HepG2 (cell line): ENCODE measurements around the gene SEPTIN5. TPM values are rescaled to one million over a fixed set of nuclear protein-coding genes. Genes with fewer than 3 reads are reported as not detected.

Source experiments
- AGO1 ChIP-seq: fragments of 200-400 bp; formaldehyde crosslinking; IDR thresholded peaks from 2 replicates; pipeline ENCODE4 v1.6.1; 2017; ENCODE audit warnings: mild to moderate bottlenecking, low read depth, low read length, moderate library complexity; ENCODE audit not compliant: poor library complexity, severe bottlenecking
- CBX5 ChIP-seq: sonication (generic); formaldehyde crosslinking; IDR thresholded peaks from 2 replicates; pipeline ENCODE4 v1.4.0; 2020; ENCODE audit warnings: missing genetic modification reagents, borderline replicate concordance
- EED ChIP-seq: sonication (generic); formaldehyde crosslinking; IDR thresholded peaks from 2 replicates; pipeline ENCODE4 v1.5.0; 2020; ENCODE audit warnings: mild to moderate bottlenecking, missing genetic modification reagents
- ERF ChIP-seq: IDR thresholded peaks from 2 replicates; pipeline ENCODE4 v1.6.1; 2018; ENCODE audit warnings: missing biosample characterization, missing genetic modification reagents
- FOXJ3 ChIP-seq: sonication (generic); formaldehyde crosslinking; IDR thresholded peaks from 2 replicates; pipeline ENCODE4 v1.4.0; 2020; ENCODE audit warnings: missing genetic modification reagents, mild to moderate bottlenecking, borderline replicate concordance
- HNRNPH1 ChIP-seq: fragments of 200-400 bp; formaldehyde crosslinking; optimal IDR thresholded peaks from 2 replicates; pipeline ENCODE3; 2017; ENCODE audit warnings: mild to moderate bottlenecking, low read depth, low read length
- LBX2 ChIP-seq: sonication (generic); formaldehyde crosslinking; IDR thresholded peaks from 2 replicates; pipeline ENCODE4 v1.5.0; 2020; ENCODE audit warnings: missing genetic modification reagents, mild to moderate bottlenecking, borderline replicate concordance
- LCORL ChIP-seq, 2 experiments: fragments of 450-650 bp in 1 of 2; sonication (generic) in 1 of 2; formaldehyde crosslinking in 1 of 2; IDR thresholded peaks; 2 replicates each; pipeline versions ENCODE4 v1.5.0 to v1.6.1; 2017 to 2020; ENCODE audit warnings: antibody characterized with exemption in 1 of 2, missing genetic modification reagents in 1 of 2
- MED13 ChIP-seq: sonication (generic); formaldehyde crosslinking; IDR thresholded peaks from 2 replicates; pipeline ENCODE4 v1.5.0; 2020; ENCODE audit warnings: missing genetic modification reagents
- NBN ChIP-seq: fragments of 450-650 bp; conservative IDR thresholded peaks from 2 replicates; pipeline ENCODE4 v1.6.1; 2017
- NCOA1 ChIP-seq: sonication (generic); formaldehyde crosslinking; IDR thresholded peaks from 2 replicates; pipeline ENCODE4 v1.9.0; 2021; ENCODE audit warnings: missing genetic modification reagents
- PHF8 ChIP-seq: sonication (generic); formaldehyde crosslinking; IDR thresholded peaks from 2 replicates; pipeline ENCODE4 v1.5.0; 2020; ENCODE audit warnings: missing genetic modification reagents
- SRF ChIP-seq: IDR thresholded peaks from 2 replicates; pipeline ENCODE4 v1.6.1; 2011; ENCODE audit warnings: mild to moderate bottlenecking, low read depth, low read length, moderate library complexity
- TBX2 ChIP-seq: sonication (generic); formaldehyde crosslinking; IDR thresholded peaks from 2 replicates; pipeline ENCODE4 v1.5.0; 2020; ENCODE audit warnings: missing genetic modification reagents, mild to moderate bottlenecking, borderline replicate concordance
- TFDP1 ChIP-seq: IDR thresholded peaks from 2 replicates; pipeline ENCODE4 v1.6.1; 2016; ENCODE audit warnings: missing compliant biosample characterization, missing genetic modification reagents, borderline replicate concordance
- ZBTB20 ChIP-seq: sonication (generic); formaldehyde crosslinking; IDR thresholded peaks from 2 replicates; pipeline ENCODE4 v1.8.1; 2023; ENCODE audit warnings: missing genetic modification reagents, low read depth, mild to moderate bottlenecking, borderline replicate concordance
- ZBTB46 ChIP-seq: sonication (generic); formaldehyde crosslinking; IDR thresholded peaks from 2 replicates; pipeline ENCODE4 v1.4.0; 2020; ENCODE audit warnings: mild to moderate bottlenecking, missing genetic modification reagents, borderline replicate concordance
- ZFP37 ChIP-seq: sonication (generic); formaldehyde crosslinking; IDR thresholded peaks from 2 replicates; pipeline ENCODE4 v1.4.0; 2020; ENCODE audit warnings: missing genetic modification reagents, borderline replicate concordance
- ZMYM3 ChIP-seq: sonication (generic); formaldehyde crosslinking; IDR thresholded peaks from 2 replicates; pipeline ENCODE4 v1.5.1; 2020; ENCODE audit warnings: mild to moderate bottlenecking, missing genetic modification reagents
- ZNF224 ChIP-seq: sonication (generic); formaldehyde crosslinking; IDR thresholded peaks from 2 replicates; pipeline ENCODE4 v1.5.0; 2020; ENCODE audit warnings: mild to moderate bottlenecking, missing genetic modification reagents
- ZNF724P ChIP-seq: sonication (generic); formaldehyde crosslinking; IDR thresholded peaks from 2 replicates; pipeline ENCODE4 v1.8.0; 2022; ENCODE audit warnings: missing genetic modification reagents, borderline replicate concordance
- ZNF788 ChIP-seq: sonication (generic); formaldehyde crosslinking; IDR thresholded peaks from 2 replicates; pipeline ENCODE4 v1.5.0; 2020; ENCODE audit warnings: mild to moderate bottlenecking, missing genetic modification reagents, borderline replicate concordance
- ZNF891 ChIP-seq: sonication (generic); formaldehyde crosslinking; IDR thresholded peaks from 2 replicates; pipeline ENCODE4 v1.5.0; 2020; ENCODE audit warnings: mild to moderate bottlenecking, missing genetic modification reagents
- polyA plus RNA-seq, 8 experiments: library from polyadenylated mRNA; depleted of rRNA in 3 of 8; stranded (reverse) in 7 of 8; unstranded in 1 of 8; fragments of >200 nt; fragmentation: Illumina TruSeq in 4 of 8; extraction: Trizol in 4 of 8; gene quantifications; 2 replicates each; pipeline versions ENCODE4 v1.2.1 to v1.2.3, GENCODE V29; 2011 to 2016; ENCODE audit warnings: low read depth in 4 of 8, missing spikeins in 1 of 8, mixed read lengths in 1 of 8; ENCODE audit not compliant: insufficient read depth in 1 of 8
- total RNA-seq, 5 experiments: library from RNA; depleted of rRNA; stranded (reverse); fragments of >200 nt; fragmentation: Illumina TruSeq; extraction: Trizol; gene quantifications; 2 replicates each; pipeline ENCODE4 v1.2.3, GENCODE V29; 2016; ENCODE audit warnings: low read depth in 1 of 5
- TF ChIP-seq, protein P1 (sequence below): sonication (generic); formaldehyde crosslinking; IDR thresholded peaks from 2 replicates; pipeline ENCODE4 v1.8.0; 2022; ENCODE audit warnings: mild to moderate bottlenecking, missing genetic modification reagents, moderate library complexity
- TF ChIP-seq, protein P2 (sequence below): sonication (generic); formaldehyde crosslinking; IDR thresholded peaks from 2 replicates; pipeline ENCODE4 v1.5.0; 2020; ENCODE audit warnings: missing genetic modification reagents

Gene SEPTIN5
- total and polyA plus RNA-seq, 2 of the 13 experiments (the other 11 are each of a cell fraction or from before 2014, with no cell fraction given): 0.33 TPM; not detected in 1

DNA sequence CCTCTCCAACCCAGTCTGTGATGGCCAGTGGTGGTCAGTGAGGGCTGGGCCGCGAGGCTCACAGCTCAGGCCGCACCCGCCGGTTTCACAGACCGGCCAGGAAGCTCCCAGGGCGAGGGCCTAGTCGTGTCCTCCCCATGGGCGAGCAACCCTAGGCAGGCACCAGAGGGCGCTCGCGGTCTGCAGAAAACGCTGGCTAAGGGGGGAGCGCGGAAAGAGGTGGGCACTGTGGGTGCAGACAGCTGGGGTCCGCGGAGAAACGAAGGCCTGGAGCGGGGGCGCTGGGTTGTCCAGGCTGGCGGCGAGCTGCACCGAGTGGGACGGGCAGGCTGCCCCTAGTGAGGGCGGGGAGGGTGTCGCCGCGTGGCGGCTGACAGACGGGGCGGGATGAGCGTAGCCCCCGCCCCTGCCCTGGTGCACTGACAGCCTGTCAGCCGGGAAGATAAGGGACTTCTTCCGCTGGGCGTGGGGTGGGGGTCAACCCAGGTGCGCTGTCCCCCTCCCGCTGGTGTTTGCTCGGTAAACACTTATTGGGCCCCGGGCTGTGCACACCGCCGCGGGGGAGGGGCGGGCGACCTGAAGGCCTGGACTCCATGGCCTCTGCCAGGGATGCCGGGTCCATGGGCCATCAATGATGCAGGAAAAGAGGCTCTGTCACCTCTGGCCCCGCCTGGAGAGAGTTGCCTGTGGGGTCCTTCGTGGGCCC, 16.5 kb downstream of the SEPTIN5 start (continued):
- TF ChIP-seq, protein P1, sequence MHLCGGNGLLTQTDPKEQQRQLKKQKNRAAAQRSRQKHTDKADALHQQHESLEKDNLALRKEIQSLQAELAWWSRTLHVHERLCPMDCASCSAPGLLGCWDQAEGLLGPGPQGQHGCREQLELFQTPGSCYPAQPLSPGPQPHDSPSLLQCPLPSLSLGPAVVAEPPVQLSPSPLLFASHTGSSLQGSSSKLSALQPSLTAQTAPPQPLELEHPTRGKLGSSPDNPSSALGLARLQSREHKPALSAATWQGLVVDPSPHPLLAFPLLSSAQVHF: no peak
- TF ChIP-seq HNRNPH1 (no peak), ZNF224 (peak; percentile 82; the same call in 1 of the 2 replicates), NCOA1 (CRISPR knock-in tag) (peak; percentile 86; the same call in 1 of the 2 replicates), FOXJ3 (peak; percentile 45; the same call in 1 of the 2 replicates), MED13 (CRISPR knock-in tag) (0 out of 2 replicates have a peak, but pooled peaks have one; percentile 51), ZNF788 (CRISPR knock-in tag) (peak; percentile 78; the same call in 1 of the 2 replicates), ZBTB20 (CRISPR knock-in tag) (peak; percentile 76; the same call in 1 of the 2 replicates), LCORL (IDR thresholded peaks at IDR 0.05) (no peak), LCORL (CRISPR knock-in tag; IDR thresholded peaks at IDR 0.05) (peak; percentile 98), ZFP37 (CRISPR knock-in tag) (no peak), ZBTB46 (peak; percentile 93; the same call in 1 of the 2 replicates), LBX2 (CRISPR knock-in tag) (no peak), ERF (peak; percentile 72), EED (CRISPR knock-in tag) (no peak), PHF8 (CRISPR knock-in tag) (peak; percentile 54), ZNF724P (CRISPR knock-in tag) (no peak), ZNF891 (CRISPR knock-in tag) (peak; percentile 84), NBN (no peak), AGO1 (peak; percentile 50), SRF (no peak), TFDP1 (CRISPR knock-in tag) (peak; percentile 23; the same call in 1 of the 2 replicates), TBX2 (peak; percentile 88), ZMYM3 (CRISPR knock-in tag) (peak; percentile 79; the same call in 1 of the 2 replicates), CBX5 (peak; percentile 10; the same call in 1 of the 2 replicates)
- TF ChIP-seq, protein P2, sequence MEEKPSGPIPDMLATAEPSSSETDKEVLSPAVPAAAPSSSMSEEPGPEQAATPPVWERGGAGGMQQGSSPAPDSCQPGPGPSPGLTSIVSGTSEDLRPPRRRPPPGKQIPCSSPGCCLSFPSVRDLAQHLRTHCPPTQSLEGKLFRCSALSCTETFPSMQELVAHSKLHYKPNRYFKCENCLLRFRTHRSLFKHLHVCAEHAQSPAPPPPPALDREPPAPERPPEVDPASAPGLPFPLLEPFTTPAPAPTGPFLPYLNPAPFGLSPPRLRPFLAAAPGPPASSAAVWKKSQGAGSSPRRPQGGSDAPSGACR (CRISPR knock-in tag): peak; percentile 87
